LHCN-M2 (cell line): Measurements from ENCODE around the gene TNFSF15. TPM values are rescaled to one million over a fixed set of nuclear protein-coding genes. Genes with fewer than 3 reads are reported as not detected.

Source experiments
- DNase-seq: peaks from one replicate; pipeline ENCODE4 v3.0.0-alpha.2; 2012; ENCODE audit warnings: low read depth
- total RNA-seq: library from RNA; depleted of rRNA; stranded (reverse); fragments of >200 nt; gene quantifications from 2 replicates; pipeline ENCODE4 v1.2.3, GENCODE V29; 2014

The TNFSF15 gene
- total RNA-seq, 1 experiment from 2014 or later: 0.06 TPM

- no peak for DNase-seq
These were observed 19.4 kb upstream of the TNFSF15 start for GRCh38 chr9:114825126-114825795.

GRCh38 chr9:114824110-114824509, 18.3 kb upstream of the TNFSF15 start:
- peak; percentile 79 for DNase-seq

DNA sequence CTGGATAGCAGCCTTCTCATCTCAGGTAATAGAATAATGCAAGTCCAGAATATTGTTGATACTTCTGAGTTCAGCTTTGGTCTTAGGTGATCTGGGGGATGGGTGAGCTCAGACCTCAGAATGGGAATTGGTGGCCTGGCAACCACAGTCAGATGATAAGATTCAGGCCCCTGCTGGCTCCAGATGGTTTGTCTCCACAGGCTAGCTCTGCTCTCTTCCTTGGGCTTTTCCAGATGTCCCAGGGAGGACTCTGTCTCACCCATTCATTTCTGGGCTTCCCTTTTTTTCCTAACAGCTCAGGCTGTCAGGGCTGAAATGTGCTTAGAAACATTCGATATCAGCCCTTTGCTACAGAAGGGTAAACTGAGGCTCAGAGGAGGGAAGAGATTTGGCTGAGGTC, 17.6 kb upstream of the TNFSF15 start:
- no peak for DNase-seq

DNA sequence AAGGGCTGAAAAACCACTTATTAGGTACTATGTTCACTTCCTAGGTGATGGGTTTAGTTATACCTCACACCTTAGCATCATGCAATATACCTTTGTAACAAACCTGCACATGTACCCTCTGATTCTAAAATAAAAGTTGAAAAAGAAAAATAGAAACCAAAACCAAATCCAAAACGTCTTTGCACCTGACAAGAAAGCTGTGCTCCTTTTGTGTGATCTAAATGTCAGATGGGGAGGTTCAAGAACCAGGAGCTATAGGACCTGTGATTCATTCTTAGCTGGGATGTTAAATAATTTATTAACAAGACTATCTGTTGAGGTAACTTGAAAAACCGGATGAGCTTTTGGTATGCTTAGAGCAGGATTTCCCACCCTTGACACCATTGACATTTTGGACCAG, 16.9 kb upstream of the TNFSF15 start:
- no peak for DNase-seq

DNA sequence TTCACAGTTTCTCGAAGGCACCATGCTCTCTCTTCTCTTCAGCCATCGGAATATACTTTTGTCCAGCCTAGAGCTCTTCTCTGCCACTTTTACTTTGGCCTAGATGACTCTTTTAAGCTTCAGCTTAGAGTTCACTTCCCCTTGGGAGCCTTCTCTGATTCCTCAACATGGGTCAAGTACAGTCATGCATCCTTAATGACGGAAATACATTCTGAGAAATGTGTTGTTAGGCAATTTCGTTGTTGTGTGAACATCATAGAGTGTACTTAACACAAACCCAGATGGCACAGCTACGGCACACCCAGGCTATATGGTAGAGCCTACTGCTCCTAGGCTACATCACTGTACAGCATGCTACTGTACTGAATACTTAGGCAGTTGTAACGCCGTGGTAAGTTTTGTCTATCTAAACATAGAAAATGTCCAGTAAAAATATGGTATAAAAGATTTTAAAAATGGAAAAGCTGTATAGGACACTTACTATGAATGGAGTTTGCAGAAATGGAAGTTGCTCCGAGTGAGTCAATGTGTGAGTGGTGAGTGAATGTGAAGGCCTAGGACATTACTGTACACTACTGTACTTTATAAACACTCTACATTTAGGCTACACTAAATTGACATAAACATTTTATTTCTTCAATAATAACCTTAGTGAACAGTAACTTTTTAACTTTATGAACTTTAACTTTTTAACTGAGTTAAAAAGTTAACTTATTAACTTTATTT, 15.1 kb upstream of the TNFSF15 start:
- no peak for DNase-seq

GRCh38 chr9:114818178-114818577, 12.3 kb upstream of the TNFSF15 start:
- DNase-seq: no peak

- no peak for DNase-seq
These were observed 8.0 kb upstream of the TNFSF15 start for GRCh38 chr9:114813717-114814418.

GRCh38 chr9:114811966-114812636, 6.3 kb upstream of the TNFSF15 start:
- no peak for DNase-seq

DNA sequence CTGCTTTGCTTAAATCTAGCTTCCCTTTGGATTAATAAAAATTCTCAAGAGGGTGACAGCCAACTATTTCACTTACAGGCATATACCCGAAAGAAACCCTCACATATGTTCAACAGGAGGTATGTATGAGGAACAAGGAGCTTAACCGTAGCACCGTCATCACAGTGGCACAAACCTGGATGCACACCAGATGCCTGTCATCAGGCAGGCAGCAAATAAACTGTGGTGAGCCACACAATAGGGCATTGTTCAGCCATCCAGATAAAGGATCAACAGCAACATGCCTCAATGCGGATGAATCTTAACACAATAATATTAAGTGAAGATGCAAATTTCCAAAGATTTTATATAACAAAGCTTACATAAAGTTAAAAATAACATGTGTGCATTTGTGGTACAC, 5.5 kb upstream of the TNFSF15 start:
- DNase-seq: no peak

- DNase-seq: no peak
These were observed 4.8 kb upstream of the TNFSF15 start for GRCh38 chr9:114810614-114811013.

DNA sequence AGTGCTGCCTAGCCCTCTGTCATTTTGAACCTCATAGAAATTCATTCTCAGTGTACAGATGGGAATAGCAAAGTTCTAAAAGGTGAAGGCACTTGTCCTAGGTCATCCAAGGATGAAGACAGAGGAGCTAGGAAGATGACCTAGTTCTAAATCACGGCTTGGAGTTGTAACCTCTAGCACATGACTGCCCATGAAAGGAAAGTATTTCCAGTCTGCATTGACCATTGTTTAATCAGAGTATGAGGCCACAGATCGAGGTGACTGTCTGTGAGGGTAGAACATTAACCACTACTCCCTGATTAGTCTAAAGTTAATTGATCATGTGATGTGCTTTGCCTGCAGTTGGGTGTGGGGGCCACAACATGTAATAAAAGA, 674 bp upstream of the TNFSF15 start:
- DNase-seq: no peak

DNA sequence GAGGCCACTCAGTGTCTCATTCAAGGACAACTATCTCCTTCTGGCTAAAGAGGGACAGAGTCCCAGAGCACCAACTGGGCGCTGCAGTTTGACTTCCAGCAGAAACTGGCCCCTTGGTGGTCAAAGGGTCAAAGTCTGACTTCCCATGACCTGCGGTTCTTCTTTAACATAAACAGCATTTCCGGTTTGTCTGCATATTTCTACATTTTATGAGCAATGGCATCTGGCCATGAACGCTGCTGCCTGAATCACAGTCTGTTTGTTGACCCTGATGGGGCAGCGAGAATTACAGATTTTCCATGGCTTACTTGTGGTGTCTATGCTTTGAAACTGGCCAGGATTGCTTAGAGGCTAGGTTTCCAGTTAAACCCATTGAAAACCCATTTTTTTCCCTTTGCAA, 1.3 kb downstream of the TNFSF15 start:
- DNase-seq: peak; percentile 76

- DNase-seq: no peak
These were observed 2.2 kb downstream of the TNFSF15 start for GRCh38 chr9:114803479-114804265.

DNA sequence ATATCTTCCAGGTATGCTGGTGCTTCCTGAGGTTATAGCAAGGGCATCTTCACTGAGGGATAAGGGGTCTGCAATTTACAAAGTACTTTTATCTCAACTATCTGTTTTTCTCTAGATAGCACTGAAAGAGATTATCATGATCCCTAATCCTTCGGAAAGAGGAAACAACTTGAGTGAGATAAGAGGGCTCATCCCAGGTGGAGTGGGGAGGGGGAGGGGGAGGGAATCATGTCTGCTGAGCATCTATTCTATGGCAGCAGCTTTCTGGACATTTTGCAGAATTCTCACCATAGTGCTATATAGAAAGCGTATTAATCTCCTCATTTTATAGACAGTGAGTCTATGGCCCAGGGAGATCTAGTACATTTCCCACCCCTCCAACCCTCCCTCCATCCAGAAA, 5.9 kb downstream of the TNFSF15 start:
- no peak for DNase-seq

- no peak for DNase-seq
These were observed 6.4 kb downstream of the TNFSF15 start for GRCh38 chr9:114799441-114799840.

DNA sequence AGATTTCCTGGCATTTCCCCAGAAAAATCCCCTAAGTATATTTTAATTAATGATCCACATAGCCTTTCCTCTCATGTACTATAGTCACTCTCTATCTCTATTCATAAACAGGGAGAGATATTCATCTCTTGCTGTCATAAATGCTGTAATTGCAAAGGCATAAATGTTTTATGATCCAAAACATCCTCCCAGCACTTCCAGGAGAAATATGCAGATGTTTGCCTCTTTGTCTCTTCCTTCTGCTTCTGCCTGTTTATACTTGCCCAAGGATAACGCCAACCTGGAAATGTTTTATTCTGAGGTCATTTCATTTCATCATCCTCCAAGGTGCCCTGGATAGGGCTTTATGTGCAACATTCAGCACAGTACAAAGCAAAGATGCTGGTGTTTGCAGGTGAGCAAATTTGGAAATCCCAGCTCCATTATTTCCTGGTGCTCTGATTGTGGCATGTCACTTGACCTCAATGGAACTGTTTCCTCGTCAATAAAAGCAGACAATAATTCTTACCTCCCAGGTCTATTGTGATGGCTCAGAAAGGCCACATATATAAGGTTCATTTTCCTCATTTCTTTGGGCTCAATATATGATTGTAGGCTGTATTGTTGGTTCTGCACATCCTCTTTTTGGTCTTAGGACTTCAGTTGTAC, 6.9 kb downstream of the TNFSF15 start:
- no peak for DNase-seq

- no peak for DNase-seq
These were observed 7.7 kb downstream of the TNFSF15 start for GRCh38 chr9:114798101-114798500.

DNA sequence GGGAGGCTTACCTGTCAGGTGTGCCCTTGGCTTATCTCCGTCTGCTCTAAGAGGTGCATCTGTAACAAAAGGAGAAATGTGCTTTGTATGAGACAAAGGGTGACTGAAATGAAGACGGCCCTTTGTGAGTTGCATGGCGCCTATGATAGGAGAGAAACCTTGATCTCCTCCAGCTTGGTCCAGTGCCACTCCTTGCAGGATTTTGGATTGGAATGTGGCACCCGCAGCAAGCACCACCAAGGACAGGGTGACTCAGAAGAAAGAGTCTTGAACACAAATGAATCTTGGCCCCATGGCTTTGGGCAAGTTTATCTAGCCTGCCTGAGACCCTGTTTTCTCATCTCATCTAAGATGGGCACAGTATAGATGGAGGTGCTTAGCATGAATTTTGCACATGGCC, 13.4 kb downstream of the TNFSF15 start:
- DNase-seq: no peak

GRCh38 chr9:114791736-114792135, 14.1 kb downstream of the TNFSF15 start:
- DNase-seq: no peak

- DNase-seq: no peak
These were observed 14.5 kb downstream of the TNFSF15 start for GRCh38 chr9:114791312-114791711.

DNA sequence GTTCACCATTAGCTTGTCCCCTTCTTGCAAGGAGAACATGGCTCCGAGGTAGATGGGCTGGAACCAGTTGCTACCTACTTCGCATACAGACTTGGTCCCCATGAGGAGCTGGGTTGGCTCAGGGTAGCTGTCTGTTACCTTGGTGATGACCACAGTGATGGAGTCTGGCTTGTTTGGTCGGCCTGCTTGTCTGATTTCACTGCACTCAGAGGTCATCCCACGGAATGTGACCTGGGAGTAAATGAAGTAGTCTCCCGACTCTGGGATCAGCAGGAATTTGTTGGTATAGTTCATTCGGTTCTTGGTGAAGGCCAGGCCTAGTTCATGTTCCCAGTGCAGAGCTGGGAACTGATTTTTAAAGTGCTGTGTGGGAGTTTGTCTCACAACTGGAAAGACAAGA, 15.3 kb downstream of the TNFSF15 start:
- DNase-seq: peak; percentile 43
